Fibroblast of pulmonary artery (primary cell): ENCODE data around the gene WARS2.

Experiments
- DNase-seq: peaks from one replicate; pipeline ENCODE4 v3.0.0-alpha.2; 2010; ENCODE audit warnings: low read depth
- H3K4me3 ChIP-seq: replicated peaks from 2 replicates; pipeline ENCODE4 v1.5.1; 2011; ENCODE audit warnings: low read depth, mild to moderate bottlenecking, control low read depth, low read length, moderate library complexity
- TF ChIP-seq, protein P1 (sequence below): IDR thresholded peaks from 2 replicates; pipeline ENCODE4 v1.5.1; 2011; ENCODE audit warnings: mild to moderate bottlenecking, control low read depth, low read length, inconsistent platforms; ENCODE audit errors: missing control alignments

WARS2 gene

DNA sequence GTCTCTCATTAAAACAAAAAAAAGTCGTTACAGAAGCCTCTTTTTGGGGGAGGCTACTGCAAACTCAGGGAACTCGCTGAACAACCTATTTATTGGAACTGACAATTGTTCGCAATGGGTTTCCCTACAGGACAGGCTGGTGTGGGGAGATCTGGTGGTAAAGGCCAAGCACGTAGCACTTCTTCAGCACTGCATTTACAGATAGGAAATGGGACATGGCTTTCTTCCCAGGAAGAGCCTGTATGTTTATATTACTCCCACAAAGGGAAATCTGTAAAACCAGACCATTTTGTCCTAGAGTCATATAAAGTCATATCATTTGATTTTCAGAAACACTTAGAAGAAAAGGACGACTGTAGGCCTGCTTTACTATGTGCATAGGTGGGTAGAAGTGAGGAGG, 113.5 kb downstream of the WARS2 start:
- no peak overlapping the region for H3K4me3 ChIP-seq
- TF ChIP-seq, protein P1, sequence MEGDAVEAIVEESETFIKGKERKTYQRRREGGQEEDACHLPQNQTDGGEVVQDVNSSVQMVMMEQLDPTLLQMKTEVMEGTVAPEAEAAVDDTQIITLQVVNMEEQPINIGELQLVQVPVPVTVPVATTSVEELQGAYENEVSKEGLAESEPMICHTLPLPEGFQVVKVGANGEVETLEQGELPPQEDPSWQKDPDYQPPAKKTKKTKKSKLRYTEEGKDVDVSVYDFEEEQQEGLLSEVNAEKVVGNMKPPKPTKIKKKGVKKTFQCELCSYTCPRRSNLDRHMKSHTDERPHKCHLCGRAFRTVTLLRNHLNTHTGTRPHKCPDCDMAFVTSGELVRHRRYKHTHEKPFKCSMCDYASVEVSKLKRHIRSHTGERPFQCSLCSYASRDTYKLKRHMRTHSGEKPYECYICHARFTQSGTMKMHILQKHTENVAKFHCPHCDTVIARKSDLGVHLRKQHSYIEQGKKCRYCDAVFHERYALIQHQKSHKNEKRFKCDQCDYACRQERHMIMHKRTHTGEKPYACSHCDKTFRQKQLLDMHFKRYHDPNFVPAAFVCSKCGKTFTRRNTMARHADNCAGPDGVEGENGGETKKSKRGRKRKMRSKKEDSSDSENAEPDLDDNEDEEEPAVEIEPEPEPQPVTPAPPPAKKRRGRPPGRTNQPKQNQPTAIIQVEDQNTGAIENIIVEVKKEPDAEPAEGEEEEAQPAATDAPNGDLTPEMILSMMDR = no peak
- no peak for DNase-seq

DNA sequence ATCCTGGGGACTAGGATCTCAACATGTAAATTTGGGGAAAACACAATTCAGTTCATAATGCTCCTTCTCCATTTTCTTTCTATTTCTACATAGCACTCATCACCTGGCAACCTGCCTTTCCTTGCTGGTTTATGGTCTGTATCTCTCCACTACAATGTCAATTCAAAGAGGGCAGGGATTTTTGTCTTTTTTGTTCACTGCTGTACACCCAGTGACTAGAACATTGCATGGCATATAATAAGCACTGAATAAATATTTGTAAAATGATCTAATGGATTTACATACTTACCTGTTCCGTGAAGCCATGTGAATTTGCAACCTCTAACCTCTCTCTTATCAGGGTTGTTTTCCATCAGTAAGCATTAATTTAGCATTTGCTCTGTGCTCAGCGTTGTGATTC, 124.9 kb downstream of the WARS2 start:
- TF ChIP-seq, protein P1 = no peak
- DNase-seq = no peak
- H3K4me3 ChIP-seq = no peak overlapping the region

DNA sequence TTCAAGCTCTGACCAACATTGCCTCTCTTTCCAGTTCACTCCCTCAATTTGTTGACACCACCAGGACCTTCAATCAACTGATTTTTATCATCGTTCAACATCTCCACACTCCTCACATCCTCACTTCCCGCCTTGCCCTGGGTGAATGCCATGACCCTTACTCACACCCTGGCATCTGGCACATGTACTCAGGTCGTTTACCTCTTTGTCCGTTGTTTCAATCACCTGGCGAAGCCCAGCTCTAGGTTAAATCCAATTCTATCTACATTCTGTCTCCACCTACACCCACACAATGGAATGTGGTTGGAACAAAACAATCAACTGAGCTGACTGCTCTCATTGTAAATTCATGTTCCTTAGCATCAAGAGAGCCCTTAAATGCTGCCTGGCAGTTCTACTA, 128.1 kb downstream of the WARS2 start:
- no peak overlapping the region for H3K4me3 ChIP-seq
- TF ChIP-seq, protein P1 = no peak
- DNase-seq = no peak

DNA sequence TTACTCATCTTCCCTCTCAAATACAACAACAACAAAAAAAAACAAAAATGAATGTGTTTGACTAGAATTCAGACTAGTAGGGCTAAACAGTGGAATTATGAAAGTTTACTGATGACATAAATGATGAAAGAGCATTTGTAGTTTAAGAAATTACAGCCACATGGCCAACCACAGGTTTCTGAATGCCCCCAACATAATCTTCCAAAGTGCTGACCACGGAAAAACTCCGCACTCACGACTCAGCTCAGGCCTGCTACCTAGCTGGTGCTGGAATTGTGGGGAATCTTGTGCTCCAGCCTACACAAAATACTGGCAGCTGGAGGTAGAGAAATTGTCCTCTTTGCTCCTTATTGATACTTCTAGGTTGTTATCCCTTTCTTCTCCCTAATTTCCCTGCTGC, 128.7 kb downstream of the WARS2 start:
- TF ChIP-seq, protein P1 = no peak
- DNase-seq = no peak
- H3K4me3 ChIP-seq = no peak overlapping the region

DNA sequence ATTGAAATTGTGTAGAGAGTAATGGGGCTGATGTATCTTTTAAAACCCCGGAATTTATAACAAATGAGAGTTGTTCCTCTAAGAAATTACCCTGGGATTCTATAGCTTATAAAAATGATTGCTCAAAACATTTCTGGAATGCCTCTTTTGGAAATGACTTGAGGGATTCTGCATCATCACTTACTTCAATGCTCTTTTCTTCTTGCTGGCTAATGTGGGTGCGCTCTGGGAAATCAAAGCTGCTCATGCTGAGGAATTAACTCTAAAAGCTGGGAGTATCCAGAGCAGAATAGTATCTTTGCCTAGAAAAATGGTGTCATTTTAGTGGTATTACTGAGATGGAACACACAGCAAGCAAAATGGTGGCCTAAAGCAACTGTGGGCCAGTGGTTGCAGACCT, 129.3 kb downstream of the WARS2 start:
- H3K4me3 ChIP-seq = no peak overlapping the region
- no peak for DNase-seq

DNA sequence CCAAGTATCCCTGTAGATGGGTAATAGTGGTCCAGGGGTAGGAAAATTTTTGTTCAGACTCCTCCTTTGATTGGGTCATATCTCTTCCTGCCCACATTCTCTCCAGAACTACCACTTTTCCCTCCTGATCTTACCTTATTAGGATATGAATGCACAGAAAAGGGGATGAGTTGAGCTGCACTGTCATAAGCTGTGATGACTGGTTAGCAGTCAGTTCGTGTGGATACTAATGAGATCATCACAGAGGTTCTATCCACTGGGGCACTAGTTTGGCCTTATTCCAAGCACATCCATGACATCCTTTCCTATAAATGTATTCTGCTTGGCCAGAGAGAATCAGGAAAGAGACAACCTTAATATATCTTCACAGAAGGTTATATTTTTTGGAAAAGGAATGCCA, 130.3 kb downstream of the WARS2 start:
- H3K4me3 ChIP-seq = no peak overlapping the region
- no peak for DNase-seq
- TF ChIP-seq, protein P1 = no peak

More for the DNA sequence above, 129.3 kb downstream of the WARS2 start:
- TF ChIP-seq, protein P1 = no peak

DNA sequence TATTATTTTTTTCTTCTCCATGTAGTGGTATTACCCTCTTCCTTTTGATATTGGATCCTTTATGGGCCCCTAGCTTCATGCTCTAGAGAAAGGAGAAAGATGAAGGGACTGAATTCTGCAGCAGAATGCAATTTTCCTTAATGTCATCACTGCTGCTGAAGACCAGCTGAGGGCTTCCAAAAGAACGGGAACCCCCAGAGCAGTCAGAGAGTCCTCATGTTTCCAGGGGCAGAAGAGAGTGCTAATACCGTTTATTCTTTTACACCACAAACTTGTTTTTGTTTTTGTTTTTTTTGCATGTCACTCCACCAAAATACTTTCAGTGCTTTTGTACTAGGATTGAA, 131.2 kb downstream of the WARS2 start:
- no peak overlapping the region for H3K4me3 ChIP-seq
- DNase-seq = no peak
- TF ChIP-seq, protein P1 = no peak
